ENCODE measurements around the gene RASGRF2. TPM values are rescaled to one million over a fixed set of nuclear protein-coding genes. Genes with fewer than 3 reads are reported as not detected.
"Not testable (repeated sequence)": the region's sequence is repeated elsewhere in the genome, so short reads cannot be mapped to it uniquely, and the experiment has no call there.

Gene RASGRF2
- total and polyA plus RNA-seq, 2 of the 8 experiments (the other 6 are each of a cell fraction or from before 2014, with no cell fraction given): 2.6 to 29.5 TPM

DNA sequence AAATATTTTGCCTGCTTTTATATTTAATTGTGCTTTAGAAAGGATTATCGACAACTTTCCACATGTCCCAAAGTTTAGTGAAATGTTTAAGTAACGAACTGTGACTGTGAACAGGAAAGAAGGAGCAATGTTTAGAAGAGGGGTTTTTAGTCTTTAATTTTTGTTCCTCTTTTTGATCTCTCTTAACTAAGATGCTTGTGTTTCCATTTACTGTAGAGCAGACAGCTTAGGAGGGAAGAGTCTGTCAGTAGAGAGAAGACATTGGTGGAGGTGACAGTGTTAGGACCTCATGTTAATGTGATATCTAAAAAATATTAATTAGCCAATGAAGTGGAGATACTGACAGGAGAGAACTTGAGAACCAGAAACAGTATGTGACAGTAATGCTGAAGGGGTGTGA lies 92.2 kb downstream of the RASGRF2 start (continued):
- TF ChIP-seq, protein P1, sequence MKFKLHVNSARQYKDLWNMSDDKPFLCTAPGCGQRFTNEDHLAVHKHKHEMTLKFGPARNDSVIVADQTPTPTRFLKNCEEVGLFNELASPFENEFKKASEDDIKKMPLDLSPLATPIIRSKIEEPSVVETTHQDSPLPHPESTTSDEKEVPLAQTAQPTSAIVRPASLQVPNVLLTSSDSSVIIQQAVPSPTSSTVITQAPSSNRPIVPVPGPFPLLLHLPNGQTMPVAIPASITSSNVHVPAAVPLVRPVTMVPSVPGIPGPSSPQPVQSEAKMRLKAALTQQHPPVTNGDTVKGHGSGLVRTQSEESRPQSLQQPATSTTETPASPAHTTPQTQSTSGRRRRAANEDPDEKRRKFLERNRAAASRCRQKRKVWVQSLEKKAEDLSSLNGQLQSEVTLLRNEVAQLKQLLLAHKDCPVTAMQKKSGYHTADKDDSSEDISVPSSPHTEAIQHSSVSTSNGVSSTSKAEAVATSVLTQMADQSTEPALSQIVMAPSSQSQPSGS (IDR thresholded peaks at IDR 0.05; ENCODE audit: low read length): no peak
- no peak for TF ChIP-seq SUZ12 (IDR thresholded peaks at IDR 0.05; ENCODE audit: low read length)

DNA sequence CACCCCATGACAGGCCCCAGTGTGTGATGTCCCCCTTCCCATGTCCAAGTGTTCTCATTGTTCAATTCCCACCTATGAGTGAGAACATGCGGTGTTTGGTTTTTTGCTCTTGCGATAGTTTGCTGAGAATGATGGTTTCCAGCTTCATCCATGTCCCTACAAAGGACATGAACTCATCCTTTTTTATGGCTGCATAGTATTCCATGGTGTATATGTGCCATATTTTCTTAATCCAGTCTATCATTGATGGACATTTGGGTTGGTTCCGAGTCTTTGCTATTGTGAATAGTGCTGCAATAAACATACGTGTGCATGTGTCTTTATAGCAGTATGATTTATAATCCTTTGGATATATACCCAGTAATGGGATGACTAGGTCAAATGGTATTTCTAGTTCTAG lies 93.1 kb downstream of the RASGRF2 start:
- DNase-seq (ENCODE audit: low read depth in 1 of 2, low spot score in 2 of 2); H3K18ac ChIP-seq (ENCODE audit: extremely low read depth, low read length); H3K4ac ChIP-seq (replicated peaks; ENCODE audit: insufficient read length, low read depth, low read length); H4K91ac ChIP-seq (replicated peaks; ENCODE audit: insufficient read length, low read length); H4K8ac ChIP-seq (ENCODE audit: extremely low read depth, insufficient read depth, low read length); H2BK15ac ChIP-seq (ENCODE audit: low read length); H3K36me3 ChIP-seq (ENCODE audit: control insufficient read depth in 2 of 4, insufficient read depth in 4 of 4, low read length in 3 of 4); H3K23ac ChIP-seq (ENCODE audit: insufficient read length); H2BK120ac ChIP-seq (replicated peaks; ENCODE audit: low read depth, low read length); H3K27me3 ChIP-seq (replicated peaks in 1 of 4; ENCODE audit: control insufficient read depth in 3 of 4, extremely low read depth in 1 of 4, insufficient read depth in 3 of 4, low read length in 3 of 4); H3K9me3 ChIP-seq (ENCODE audit: insufficient read depth in 2 of 2, low read depth in 1 of 2, low read length in 1 of 2); H3K9ac ChIP-seq (replicated peaks in 1 of 4; ENCODE audit: extremely low read depth in 1 of 4, low read depth in 3 of 4, low read length in 3 of 4); H3K79me1 ChIP-seq (ENCODE audit: low read depth, low read length); FAIRE-seq; H3K23me2 ChIP-seq (ENCODE audit: low read depth, low read length); H3K4me2 ChIP-seq (ENCODE audit: insufficient read depth in 1 of 2, low read depth in 2 of 2, low read length in 2 of 2); H3K4me3 ChIP-seq (ENCODE audit: extremely low read depth in 1 of 4, insufficient read depth in 2 of 4, low read depth in 3 of 4, low read length in 4 of 4); H3K4me1 ChIP-seq (replicated peaks in 1 of 4; ENCODE audit: control insufficient read depth in 3 of 4, insufficient read depth in 4 of 4, low read length in 3 of 4); H3K27ac ChIP-seq (ENCODE audit: low read depth, low read length); H3K79me2 ChIP-seq (ENCODE audit: control insufficient read depth in 1 of 2, insufficient read depth in 2 of 2, low read length in 2 of 2); H3K14ac ChIP-seq (ENCODE audit: insufficient read length); H2BK20ac ChIP-seq (ENCODE audit: low read length); H2BK12ac ChIP-seq (ENCODE audit: low read depth, low read length); POLR2A ChIA-PET (ENCODE audit: partially characterized antibody); H2AFZ ChIP-seq (ENCODE audit: low read length); CTCF ChIA-PET (ENCODE audit: partially characterized antibody); H4K5ac ChIP-seq (ENCODE audit: insufficient read length, low read depth, low read length); H2BK5ac ChIP-seq (ENCODE audit: low read depth, low read length); H3K56ac ChIP-seq (replicated peaks; ENCODE audit: insufficient read length, low read depth, low read length); H4K20me1 ChIP-seq (replicated peaks in 1 of 2; ENCODE audit: control insufficient read depth in 1 of 2, insufficient read depth in 2 of 2, low read length in 2 of 2); H2AK5ac ChIP-seq (ENCODE audit: low read depth, low read length): not testable (repeated sequence)
- WGBS, 2 experiments (ENCODE audit: extremely low coverage in 1 of 2, insufficient coverage in 1 of 2, insufficient read length in 1 of 2, insufficient replicate concordance in 2 of 2, low coverage in 1 of 2, low lambda C conversion rate in 2 of 2, missing lambda C conversion rate in 1 of 2): 86% methylated on average over 4 of the region's 4 CpGs; no CpG with 5 or more reads in 1 of the 2 experiments

All from H1 (cell line).